Suppressor macrophage treated with lipopolysaccharide for 1 hour (primary cell): ENCODE results near the gene AGER.

Experiments
- DNase-seq, 3 donors: peaks; one replicate each; pipeline ENCODE4 v3.0.0-alpha.2; 2020 to 2022

Gene AGER

GRCh38 chr6:32168350-32168749 is 15.7 kb downstream of the AGER start:
- no peak for DNase-seq

- no peak for DNase-seq
Observed at GRCh38 chr6:32167761-32168262, 16.2 kb downstream of the AGER start.

- no peak for DNase-seq
Observed at GRCh38 chr6:32167154-32167760, 16.8 kb downstream of the AGER start.

GRCh38 chr6:32166411-32167061 is 17.5 kb downstream of the AGER start:
- DNase-seq = no peak

GRCh38 chr6:32164295-32164694 is 19.8 kb downstream of the AGER start, which contains the start of gene EGFL8:
TSS of gene EGFL8 (plus strand) at chr6:32164595. CDS start at chr6:32166166, 1,571 bp downstream.
- no peak for DNase-seq

GRCh38 chr6:32163559-32164258 is 20.3 kb downstream of the AGER start:
- no peak for DNase-seq

GRCh38 chr6:32158052-32158451 is 26.0 kb downstream of the AGER start:
- DNase-seq = no peak

- no peak for DNase-seq
Observed at GRCh38 chr6:32156891-32157290, 27.2 kb downstream of the AGER start.

GRCh38 chr6:32154514-32155161 is 29.4 kb downstream of the AGER start:
- peak; percentile 35 to 52 (median 51) for DNase-seq

GRCh38 chr6:32153564-32154513 is 30.2 kb downstream of the AGER start, which contains the start of gene PPT2:
TSS of gene PPT2 (plus strand) at chr6:32154141. CDS start at chr6:32154595, 454 bp downstream.
- DNase-seq = peak; percentile 37 to 58 (median 38)

- DNase-seq = no peak
Observed at GRCh38 chr6:32152769-32153563, 31.1 kb downstream of the AGER start.

- no peak for DNase-seq
Observed at GRCh38 chr6:32151863-32152768, 31.9 kb downstream of the AGER start, which contains the start of gene PRRT1. TSS of gene PRRT1 (minus strand) at chr6:32151939. CDS start at chr6:32151827, 112 bp downstream.

GRCh38 chr6:32151181-32151862 is 32.7 kb downstream of the AGER start:
- DNase-seq = no peak

GRCh38 chr6:32149932-32150870 is 33.9 kb downstream of the AGER start:
- DNase-seq = no peak

GRCh38 chr6:32149092-32149755 is 34.8 kb downstream of the AGER start:
- DNase-seq = no peak

- peak; percentile 85 to 89 (median 87) for DNase-seq
Observed at GRCh38 chr6:32148289-32149091, 35.6 kb downstream of the AGER start.
